OCI-LY7 (cell line): ENCODE measurements around the gene FGFBP1.

Experiments
- EZH2phosphoT487 ChIP-seq: fragments of 200-600 bp; sonication (generic); IDR thresholded peaks from 2 replicates; pipeline ENCODE4 v1.6.1; 2018; ENCODE audit warnings: low read depth, borderline replicate concordance, mild to moderate bottlenecking, mixed run types, antibody characterized with exemption, low read length, moderate library complexity, mixed read lengths
- TF ChIP-seq, protein P1 (sequence below): fragments of 200-600 bp; sonication (generic); conservative IDR thresholded peaks from 2 replicates; pipeline ENCODE4 v1.5.1; 2014; ENCODE audit warnings: mild to moderate bottlenecking, antibody characterized with exemption, low read length, moderate library complexity, mixed read lengths

DNA sequence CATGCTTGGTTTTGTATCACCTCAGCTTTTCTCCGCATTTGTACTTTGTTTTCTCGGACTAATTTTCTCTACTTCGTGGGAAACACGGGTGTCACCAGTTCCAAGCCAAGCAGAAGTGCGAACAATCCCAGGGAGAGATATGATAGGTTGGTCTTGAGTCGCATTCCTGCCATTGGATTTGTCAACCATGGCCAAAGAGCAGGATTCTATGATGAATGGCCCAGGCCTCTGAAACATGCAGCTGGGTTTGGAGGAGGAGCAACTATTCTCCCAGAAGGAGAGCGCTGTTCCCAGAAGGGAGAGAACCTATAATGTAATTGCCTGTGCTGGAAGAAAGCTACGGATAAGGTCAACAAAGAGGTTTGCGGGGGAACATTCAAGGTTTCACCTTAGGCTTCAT is 10.3 kb upstream of the FGFBP1 start:
- TF ChIP-seq, protein P1, sequence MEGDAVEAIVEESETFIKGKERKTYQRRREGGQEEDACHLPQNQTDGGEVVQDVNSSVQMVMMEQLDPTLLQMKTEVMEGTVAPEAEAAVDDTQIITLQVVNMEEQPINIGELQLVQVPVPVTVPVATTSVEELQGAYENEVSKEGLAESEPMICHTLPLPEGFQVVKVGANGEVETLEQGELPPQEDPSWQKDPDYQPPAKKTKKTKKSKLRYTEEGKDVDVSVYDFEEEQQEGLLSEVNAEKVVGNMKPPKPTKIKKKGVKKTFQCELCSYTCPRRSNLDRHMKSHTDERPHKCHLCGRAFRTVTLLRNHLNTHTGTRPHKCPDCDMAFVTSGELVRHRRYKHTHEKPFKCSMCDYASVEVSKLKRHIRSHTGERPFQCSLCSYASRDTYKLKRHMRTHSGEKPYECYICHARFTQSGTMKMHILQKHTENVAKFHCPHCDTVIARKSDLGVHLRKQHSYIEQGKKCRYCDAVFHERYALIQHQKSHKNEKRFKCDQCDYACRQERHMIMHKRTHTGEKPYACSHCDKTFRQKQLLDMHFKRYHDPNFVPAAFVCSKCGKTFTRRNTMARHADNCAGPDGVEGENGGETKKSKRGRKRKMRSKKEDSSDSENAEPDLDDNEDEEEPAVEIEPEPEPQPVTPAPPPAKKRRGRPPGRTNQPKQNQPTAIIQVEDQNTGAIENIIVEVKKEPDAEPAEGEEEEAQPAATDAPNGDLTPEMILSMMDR, result no peak
- no peak for TF ChIP-seq EZH2phosphoT487
